AG04449 (cell line): ENCODE data around the gene KCTD1.

ENCODE experiments used
- CTCF ChIA-PET: fragments of 350-600 bp; formaldehyde crosslinking; extraction: SDS; loops from one replicate; lab custom pipeline; 2021; ENCODE audit warnings: antibody characterized with exemption; lab: Yijun Ruan, JAX
- POLR2A ChIA-PET: fragments of 400-600, 350-600 bp; formaldehyde crosslinking; extraction: SDS; loops from one replicate; lab custom pipeline; 2020; ENCODE audit warnings: antibody characterized with exemption, inconsistent platforms; lab: Yijun Ruan, JAX
- DNase-seq: peaks from one replicate; pipeline ENCODE4 v3.0.0-alpha.2; 2010; ENCODE audit warnings: low read depth, low spot score
- H3K4me3 ChIP-seq: 2 replicates; pipeline ENCODE4 v1.5.1; 2011; ENCODE audit warnings: low read depth, mild to moderate bottlenecking, control low read depth, low read length
- TF ChIP-seq, protein P1 (sequence below): IDR thresholded peaks from one replicate; pipeline ENCODE4 v1.5.1; 2011; ENCODE audit warnings: mild to moderate bottlenecking, moderate library complexity, low read length, control low read depth, inconsistent platforms; ENCODE audit not compliant: insufficient read depth; ENCODE audit errors: missing control alignments

The KCTD1 gene

DNA sequence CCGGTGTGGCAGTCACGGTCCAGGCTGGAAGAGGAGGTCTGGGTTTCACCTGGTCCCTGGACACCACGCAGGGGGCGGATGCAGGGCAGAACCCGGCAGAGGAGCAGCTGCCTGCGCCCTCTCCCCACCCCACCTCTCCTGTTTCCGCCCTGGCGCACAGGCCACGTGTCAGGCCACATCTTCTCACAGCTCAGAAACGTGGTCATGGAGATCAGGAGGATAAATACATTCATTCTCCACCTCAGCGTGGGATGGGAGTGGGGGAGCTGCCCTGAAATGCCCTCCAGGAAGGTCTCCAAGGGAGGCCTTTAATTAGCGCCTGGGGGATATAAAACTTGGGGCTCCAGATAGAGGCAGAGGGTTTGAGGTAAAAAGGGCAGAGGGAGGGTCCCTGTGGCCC is 142.0 kb downstream of the KCTD1 start:
- DNase-seq, result no peak
- POLR2A ChIA-PET, result no interaction called here
- TF ChIP-seq, protein P1, sequence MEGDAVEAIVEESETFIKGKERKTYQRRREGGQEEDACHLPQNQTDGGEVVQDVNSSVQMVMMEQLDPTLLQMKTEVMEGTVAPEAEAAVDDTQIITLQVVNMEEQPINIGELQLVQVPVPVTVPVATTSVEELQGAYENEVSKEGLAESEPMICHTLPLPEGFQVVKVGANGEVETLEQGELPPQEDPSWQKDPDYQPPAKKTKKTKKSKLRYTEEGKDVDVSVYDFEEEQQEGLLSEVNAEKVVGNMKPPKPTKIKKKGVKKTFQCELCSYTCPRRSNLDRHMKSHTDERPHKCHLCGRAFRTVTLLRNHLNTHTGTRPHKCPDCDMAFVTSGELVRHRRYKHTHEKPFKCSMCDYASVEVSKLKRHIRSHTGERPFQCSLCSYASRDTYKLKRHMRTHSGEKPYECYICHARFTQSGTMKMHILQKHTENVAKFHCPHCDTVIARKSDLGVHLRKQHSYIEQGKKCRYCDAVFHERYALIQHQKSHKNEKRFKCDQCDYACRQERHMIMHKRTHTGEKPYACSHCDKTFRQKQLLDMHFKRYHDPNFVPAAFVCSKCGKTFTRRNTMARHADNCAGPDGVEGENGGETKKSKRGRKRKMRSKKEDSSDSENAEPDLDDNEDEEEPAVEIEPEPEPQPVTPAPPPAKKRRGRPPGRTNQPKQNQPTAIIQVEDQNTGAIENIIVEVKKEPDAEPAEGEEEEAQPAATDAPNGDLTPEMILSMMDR, result no peak
- CTCF ChIA-PET, result interaction anchor here (0.8 to 3.8 kb wide), 7 partner anchors 12 to 1193 kb away, joined by 3 to 28 read pairs (median 4); no protein-coding TSS in a partner anchor
- no peak overlapping the region for H3K4me3 ChIP-seq

DNA sequence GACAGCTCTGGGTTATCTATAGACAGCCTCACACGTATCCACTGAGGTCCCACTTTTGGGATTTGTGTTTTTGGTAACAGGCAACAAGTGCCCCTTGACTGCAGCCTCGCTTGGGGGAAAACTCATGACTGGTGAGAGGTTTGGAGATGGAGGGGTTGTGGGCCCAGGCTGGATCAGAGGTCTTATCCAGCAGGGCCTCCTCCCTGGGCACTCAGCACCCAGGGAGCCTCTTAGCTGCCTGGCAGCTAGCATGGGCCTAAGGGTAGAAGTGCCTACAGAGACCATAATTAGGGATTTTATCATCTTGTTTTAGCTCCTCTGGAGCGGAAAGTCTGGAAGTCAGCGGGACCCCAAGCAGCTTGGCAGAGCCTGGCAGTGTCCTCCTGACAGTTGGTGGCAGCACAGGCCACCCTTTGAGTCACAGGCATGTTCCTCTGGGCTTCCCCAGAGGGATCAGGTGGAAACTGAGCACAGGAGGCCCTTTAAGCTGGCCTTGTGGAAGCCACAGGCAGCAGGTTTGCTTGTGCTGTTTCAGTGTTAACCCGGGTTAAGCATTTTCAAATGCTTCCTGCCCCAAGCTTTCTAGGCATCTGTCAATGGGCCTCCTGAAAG is 143.1 kb downstream of the KCTD1 start:
- ChIA-PET POLR2A (no interaction called here), CTCF (interaction anchor here (0.8 to 3.8 kb wide), 14 partner anchors 11 to 1194 kb away, joined by 3 to 28 read pairs (median 4); no protein-coding TSS in a partner anchor)
- no peak for DNase-seq

More for the DNA sequence above, 143.1 kb downstream of the KCTD1 start:
- no peak overlapping the region for H3K4me3 ChIP-seq
- TF ChIP-seq, protein P1, result peak; percentile 57
